PFSK-1 (cell line): ENCODE results near the gene CLEC16A.

Experiments used
- FOXP2 ChIP-seq: optimal IDR thresholded peaks from 2 replicates; pipeline ENCODE3; 2011; ENCODE audit warnings: borderline replicate concordance, control low read depth, inconsistent platforms; ENCODE audit not compliant: insufficient read depth; ENCODE audit errors: extremely low read length, extremely low read depth
- POLR2AphosphoS5 ChIP-seq: IDR thresholded peaks from 2 replicates; pipeline ENCODE4 v1.6.1; 2012; ENCODE audit warnings: low read depth, mild to moderate bottlenecking, control low read depth, low read length, moderate library complexity
- SIN3A ChIP-seq: IDR thresholded peaks from 2 replicates; pipeline ENCODE4 v1.6.1; 2012; ENCODE audit warnings: mild to moderate bottlenecking, low read length, moderate library complexity, borderline replicate concordance; ENCODE audit not compliant: insufficient read depth
- TAF1 ChIP-seq: IDR thresholded peaks from 2 replicates; pipeline ENCODE4 v1.6.1; 2012; ENCODE audit warnings: low read length, control low read depth, borderline replicate concordance; ENCODE audit not compliant: insufficient read depth
- TF ChIP-seq, protein P1 (sequence below), 2 experiments: IDR thresholded peaks; 2 replicates each; pipeline versions ENCODE4 v1.6.1 to v1.8.0; 2011 to 2012; ENCODE audit warnings: low read depth in 2 of 2, low read length in 2 of 2, control low read depth in 1 of 2, inconsistent platforms in 1 of 2, mild to moderate bottlenecking in 1 of 2, moderate library complexity in 1 of 2; ENCODE audit not compliant: insufficient read depth in 1 of 2

CLEC16A gene

DNA sequence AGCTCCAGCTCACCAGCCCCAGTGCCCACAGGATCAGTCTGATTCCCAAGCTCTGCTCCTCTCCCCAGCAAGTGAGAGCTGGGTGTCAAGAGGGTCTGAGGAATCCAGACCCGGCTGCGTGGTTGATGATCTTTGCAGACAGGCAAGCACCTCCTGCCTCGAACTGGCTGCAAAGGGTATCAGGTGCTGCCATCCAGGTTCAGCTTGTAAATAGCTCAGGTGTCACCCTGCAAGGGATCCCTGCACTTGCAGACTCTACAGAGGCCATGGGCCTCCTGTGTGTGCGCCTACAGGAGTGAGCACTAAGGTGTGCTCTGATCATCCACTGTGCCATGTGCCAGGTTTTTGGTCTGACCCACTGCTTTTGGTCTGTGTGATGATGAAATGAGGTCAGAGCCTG is 18.3 kb upstream of the CLEC16A start:
- TF ChIP-seq TAF1, result no peak
- no peak for TF ChIP-seq FOXP2
- TF ChIP-seq, protein P1, sequence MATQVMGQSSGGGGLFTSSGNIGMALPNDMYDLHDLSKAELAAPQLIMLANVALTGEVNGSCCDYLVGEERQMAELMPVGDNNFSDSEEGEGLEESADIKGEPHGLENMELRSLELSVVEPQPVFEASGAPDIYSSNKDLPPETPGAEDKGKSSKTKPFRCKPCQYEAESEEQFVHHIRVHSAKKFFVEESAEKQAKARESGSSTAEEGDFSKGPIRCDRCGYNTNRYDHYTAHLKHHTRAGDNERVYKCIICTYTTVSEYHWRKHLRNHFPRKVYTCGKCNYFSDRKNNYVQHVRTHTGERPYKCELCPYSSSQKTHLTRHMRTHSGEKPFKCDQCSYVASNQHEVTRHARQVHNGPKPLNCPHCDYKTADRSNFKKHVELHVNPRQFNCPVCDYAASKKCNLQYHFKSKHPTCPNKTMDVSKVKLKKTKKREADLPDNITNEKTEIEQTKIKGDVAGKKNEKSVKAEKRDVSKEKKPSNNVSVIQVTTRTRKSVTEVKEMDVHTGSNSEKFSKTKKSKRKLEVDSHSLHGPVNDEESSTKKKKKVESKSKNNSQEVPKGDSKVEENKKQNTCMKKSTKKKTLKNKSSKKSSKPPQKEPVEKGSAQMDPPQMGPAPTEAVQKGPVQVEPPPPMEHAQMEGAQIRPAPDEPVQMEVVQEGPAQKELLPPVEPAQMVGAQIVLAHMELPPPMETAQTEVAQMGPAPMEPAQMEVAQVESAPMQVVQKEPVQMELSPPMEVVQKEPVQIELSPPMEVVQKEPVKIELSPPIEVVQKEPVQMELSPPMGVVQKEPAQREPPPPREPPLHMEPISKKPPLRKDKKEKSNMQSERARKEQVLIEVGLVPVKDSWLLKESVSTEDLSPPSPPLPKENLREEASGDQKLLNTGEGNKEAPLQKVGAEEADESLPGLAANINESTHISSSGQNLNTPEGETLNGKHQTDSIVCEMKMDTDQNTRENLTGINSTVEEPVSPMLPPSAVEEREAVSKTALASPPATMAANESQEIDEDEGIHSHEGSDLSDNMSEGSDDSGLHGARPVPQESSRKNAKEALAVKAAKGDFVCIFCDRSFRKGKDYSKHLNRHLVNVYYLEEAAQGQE (IDR thresholded peaks at IDR 0.05; ENCODE audit: insufficient read depth in 1 of 2, low read depth in 2 of 2, low read length in 2 of 2), result no peak
- no peak for TF ChIP-seq POLR2AphosphoS5
- TF ChIP-seq SIN3A, result no peak

DNA sequence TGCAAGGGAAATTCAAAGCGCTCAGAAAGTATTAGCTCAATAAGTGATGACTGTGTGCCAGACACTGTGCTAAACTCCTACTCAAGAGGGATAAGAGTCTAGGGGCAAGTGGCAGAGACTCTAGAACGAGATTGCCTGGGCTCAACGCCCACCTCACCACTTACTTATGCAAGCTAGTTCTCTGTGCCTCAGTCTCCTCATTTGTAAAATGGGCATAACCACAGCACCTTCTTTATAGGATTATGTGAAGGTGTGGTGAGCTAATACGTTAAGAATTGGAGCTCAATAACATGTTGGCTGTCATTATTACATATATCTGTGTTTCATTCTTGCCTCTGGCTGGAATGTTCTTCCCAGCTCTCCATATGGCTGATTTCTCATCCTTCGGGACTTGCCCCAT is 17.5 kb upstream of the CLEC16A start:
- TF ChIP-seq, protein P1 (IDR thresholded peaks at IDR 0.05; ENCODE audit: insufficient read depth in 1 of 2, low read depth in 2 of 2, low read length in 2 of 2), result no peak
- no peak for TF ChIP-seq SIN3A
- TF ChIP-seq FOXP2, result no peak
- no peak for TF ChIP-seq TAF1
- TF ChIP-seq POLR2AphosphoS5, result no peak

DNA sequence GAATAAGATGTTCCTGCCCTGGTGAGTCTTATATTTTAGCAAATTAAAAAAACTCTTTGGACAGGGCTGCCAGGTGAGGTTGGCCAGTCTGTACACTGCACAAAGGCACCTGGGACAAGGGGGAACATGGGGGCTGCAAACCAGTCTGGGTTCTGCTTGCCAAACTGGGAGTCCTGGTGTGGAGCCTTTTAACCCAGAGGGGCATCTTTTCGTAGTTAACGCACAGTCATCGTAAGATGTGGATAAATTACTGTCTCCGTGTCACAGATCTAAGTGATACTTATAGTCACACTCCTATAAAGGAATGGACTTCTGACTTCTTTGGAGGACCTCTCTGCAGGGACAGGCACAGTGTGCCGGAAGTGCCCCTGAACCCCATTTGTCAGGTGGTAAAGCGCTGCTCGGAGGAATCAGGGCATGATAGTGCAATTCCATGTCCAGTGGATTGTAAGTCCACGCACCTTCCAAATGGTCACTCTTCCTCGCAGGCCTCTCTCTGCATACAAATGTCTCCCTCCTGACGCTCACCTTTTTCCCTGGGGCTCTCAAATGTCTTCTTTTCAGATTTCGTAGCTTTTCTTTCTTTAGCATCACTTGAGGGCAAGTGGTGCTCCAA is 16.8 kb upstream of the CLEC16A start:
- TF ChIP-seq FOXP2 (no peak), POLR2AphosphoS5 (no peak), SIN3A (no peak), TAF1 (no peak)
- TF ChIP-seq, protein P1 (IDR thresholded peaks at IDR 0.05; ENCODE audit: insufficient read depth in 1 of 2, low read depth in 2 of 2, low read length in 2 of 2), result no peak

DNA sequence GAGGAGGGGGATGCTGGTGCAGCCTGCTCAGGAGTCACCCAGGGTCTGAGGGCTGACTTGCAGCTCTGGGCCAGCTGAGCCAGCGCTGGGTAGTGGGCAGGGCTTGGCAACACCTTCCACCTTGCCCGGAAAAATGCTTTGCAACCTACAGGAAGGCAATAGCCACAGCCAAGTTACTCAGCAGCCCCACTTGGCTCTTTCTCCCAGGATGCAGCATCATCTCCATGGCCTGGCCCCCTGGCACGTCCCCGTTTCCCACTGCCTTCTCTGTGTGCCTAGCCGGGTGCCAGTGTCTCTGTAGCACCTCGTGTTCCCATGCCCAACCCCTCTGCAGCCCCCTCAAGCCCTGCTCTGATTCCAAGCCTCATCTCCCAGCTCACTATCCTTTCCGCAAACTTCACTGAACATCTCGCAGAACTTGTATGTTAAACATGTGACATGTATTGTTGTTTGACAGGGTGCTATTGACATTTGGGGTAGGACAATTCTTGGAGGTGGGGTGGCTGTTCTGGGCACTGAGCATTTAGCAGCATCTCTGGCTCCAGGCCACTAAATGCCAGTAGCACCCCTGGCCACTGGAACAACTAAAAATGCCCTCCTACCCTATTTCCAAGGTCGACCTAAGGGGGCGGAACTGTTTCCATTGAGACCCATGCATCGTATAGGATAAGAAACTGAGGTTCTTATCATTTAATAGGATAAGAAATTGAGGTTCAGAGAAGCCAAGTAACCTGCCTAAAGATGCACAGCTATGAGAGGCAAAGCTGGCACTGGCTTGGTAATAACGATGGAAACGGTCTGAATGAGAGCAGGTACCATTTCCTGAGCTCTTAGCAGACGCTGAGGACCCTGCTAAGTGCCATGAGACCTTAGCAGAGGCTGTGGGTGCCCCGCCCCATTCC is 14.3 kb upstream of the CLEC16A start:
- no peak for TF ChIP-seq FOXP2

DNA sequence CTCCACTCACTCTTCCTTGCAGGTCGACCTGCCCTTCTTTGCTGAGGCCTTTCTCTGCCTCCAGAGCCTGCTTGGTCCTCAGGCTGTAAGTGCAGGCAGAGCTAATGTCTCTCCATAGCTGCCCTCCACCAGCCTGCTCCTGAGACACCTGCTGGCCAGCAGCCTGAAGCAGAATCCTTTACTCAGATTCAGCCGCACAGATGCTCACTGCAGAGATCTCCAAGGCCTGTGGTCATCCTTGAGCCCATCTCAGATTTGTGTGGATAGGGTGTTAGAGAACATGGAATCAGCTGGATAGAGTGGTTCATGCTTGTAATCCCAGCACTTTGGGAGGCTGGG is 13.6 kb upstream of the CLEC16A start:
- TF ChIP-seq FOXP2 (no peak), SIN3A (no peak), TAF1 (no peak), POLR2AphosphoS5 (no peak)
- TF ChIP-seq, protein P1 (IDR thresholded peaks at IDR 0.05; ENCODE audit: insufficient read depth in 1 of 2, low read depth in 2 of 2, low read length in 2 of 2), result no peak
